ENCODE measurements around the gene GBP6.

- TF ChIP-seq CTCF (IDR thresholded peaks at IDR 0.05; ENCODE audit: poor library complexity) (no peak), EZH2 (IDR thresholded peaks at IDR 0.05; ENCODE audit: borderline replicate concordance) (no peak)
Observed at GRCh38 chr1:89347296-89347695, 16.6 kb upstream of the GBP6 start.

Data from hepatocyte (in vitro differentiated cells).